ENCODE results near the gene MAF. TPM values are rescaled to one million over a fixed set of nuclear protein-coding genes. Genes with fewer than 3 reads are reported as not detected.

MAF gene
- polyA plus RNA-seq, 1 donor from 2014 or later: 2.1 TPM

DNA sequence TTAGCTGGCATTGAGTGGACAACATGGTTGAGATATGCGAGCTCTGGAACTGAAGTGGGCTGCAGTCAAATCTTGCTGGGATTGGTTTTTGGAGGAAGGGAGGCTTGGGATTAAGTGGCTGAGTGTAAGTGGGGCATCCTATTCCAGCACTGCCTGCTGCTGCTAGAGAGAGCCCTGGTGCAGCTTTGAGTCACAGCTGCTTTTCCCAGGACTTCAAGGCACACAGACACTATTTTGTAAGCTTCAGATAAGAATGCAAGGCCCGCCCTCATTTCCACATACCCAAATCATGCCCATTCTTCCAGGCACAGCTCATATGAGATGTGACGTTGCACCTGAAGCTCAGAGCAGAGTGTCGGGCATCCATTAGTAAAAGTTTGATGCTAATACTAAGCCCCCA, 10.2 kb upstream of the MAF start:
- Histone ChIP-seq H2AFZ (ENCODE audit: low read depth, low read length) (no peak overlapping the region), H3F3A (ENCODE audit: insufficient read depth, low read length, poor library complexity, severe bottlenecking) (no peaks in the 10 kb centered on the region), H3K4me3 (ENCODE audit: low read length) (no peak overlapping the region), H3K9me2 (ENCODE audit: insufficient read depth, low read length) (no peaks in the 10 kb centered on the region), H4K20me1 (ENCODE audit: insufficient read depth) (no peaks in the 10 kb centered on the region), H3K9ac (ENCODE audit: low read length) (no peak overlapping the region), H3K36me3 (ENCODE audit: insufficient read depth, low read length) (no peaks in the 10 kb centered on the region), H3K79me2 (replicated peaks; ENCODE audit: insufficient read depth, low read length) (no peaks in the 10 kb centered on the region), H3K27ac (ENCODE audit: low read length) (no peak overlapping the region), H3K4me2 (ENCODE audit: low read length) (no peak overlapping the region), H3K27me3 (ENCODE audit: insufficient read depth, low read depth, low read length) (no peaks in the 10 kb centered on the region), H3K9me3 (ENCODE audit: low read length) (no peaks in the 10 kb centered on the region)
- TF ChIP-seq TAF1 (IDR thresholded peaks at IDR 0.05; ENCODE audit: low read depth) (no peak), EP300 (conservative IDR thresholded peaks at IDR 0.05; ENCODE audit: poor library complexity, severe bottlenecking) (no peak), POLR2AphosphoS5 (IDR thresholded peaks at IDR 0.05) (no peak), RAD21 (conservative IDR thresholded peaks at IDR 0.05) (no peak), EZH2 (IDR thresholded peaks at IDR 0.05; ENCODE audit: borderline replicate concordance, insufficient read depth, low read length, poor library complexity, severe bottlenecking) (no peak), SMC3 (conservative IDR thresholded peaks at IDR 0.05; ENCODE audit: poor library complexity) (no peak), MXI1 (conservative IDR thresholded peaks at IDR 0.05; ENCODE audit: poor library complexity, severe bottlenecking) (no peak)
- TF ChIP-seq, protein P1, sequence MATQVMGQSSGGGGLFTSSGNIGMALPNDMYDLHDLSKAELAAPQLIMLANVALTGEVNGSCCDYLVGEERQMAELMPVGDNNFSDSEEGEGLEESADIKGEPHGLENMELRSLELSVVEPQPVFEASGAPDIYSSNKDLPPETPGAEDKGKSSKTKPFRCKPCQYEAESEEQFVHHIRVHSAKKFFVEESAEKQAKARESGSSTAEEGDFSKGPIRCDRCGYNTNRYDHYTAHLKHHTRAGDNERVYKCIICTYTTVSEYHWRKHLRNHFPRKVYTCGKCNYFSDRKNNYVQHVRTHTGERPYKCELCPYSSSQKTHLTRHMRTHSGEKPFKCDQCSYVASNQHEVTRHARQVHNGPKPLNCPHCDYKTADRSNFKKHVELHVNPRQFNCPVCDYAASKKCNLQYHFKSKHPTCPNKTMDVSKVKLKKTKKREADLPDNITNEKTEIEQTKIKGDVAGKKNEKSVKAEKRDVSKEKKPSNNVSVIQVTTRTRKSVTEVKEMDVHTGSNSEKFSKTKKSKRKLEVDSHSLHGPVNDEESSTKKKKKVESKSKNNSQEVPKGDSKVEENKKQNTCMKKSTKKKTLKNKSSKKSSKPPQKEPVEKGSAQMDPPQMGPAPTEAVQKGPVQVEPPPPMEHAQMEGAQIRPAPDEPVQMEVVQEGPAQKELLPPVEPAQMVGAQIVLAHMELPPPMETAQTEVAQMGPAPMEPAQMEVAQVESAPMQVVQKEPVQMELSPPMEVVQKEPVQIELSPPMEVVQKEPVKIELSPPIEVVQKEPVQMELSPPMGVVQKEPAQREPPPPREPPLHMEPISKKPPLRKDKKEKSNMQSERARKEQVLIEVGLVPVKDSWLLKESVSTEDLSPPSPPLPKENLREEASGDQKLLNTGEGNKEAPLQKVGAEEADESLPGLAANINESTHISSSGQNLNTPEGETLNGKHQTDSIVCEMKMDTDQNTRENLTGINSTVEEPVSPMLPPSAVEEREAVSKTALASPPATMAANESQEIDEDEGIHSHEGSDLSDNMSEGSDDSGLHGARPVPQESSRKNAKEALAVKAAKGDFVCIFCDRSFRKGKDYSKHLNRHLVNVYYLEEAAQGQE (IDR thresholded peaks at IDR 0.05; ENCODE audit: borderline replicate concordance): no peak
- TF ChIP-seq, protein P2, sequence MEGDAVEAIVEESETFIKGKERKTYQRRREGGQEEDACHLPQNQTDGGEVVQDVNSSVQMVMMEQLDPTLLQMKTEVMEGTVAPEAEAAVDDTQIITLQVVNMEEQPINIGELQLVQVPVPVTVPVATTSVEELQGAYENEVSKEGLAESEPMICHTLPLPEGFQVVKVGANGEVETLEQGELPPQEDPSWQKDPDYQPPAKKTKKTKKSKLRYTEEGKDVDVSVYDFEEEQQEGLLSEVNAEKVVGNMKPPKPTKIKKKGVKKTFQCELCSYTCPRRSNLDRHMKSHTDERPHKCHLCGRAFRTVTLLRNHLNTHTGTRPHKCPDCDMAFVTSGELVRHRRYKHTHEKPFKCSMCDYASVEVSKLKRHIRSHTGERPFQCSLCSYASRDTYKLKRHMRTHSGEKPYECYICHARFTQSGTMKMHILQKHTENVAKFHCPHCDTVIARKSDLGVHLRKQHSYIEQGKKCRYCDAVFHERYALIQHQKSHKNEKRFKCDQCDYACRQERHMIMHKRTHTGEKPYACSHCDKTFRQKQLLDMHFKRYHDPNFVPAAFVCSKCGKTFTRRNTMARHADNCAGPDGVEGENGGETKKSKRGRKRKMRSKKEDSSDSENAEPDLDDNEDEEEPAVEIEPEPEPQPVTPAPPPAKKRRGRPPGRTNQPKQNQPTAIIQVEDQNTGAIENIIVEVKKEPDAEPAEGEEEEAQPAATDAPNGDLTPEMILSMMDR (IDR thresholded peaks at IDR 0.05; ENCODE audit: poor library complexity, severe bottlenecking): no peak

DNA sequence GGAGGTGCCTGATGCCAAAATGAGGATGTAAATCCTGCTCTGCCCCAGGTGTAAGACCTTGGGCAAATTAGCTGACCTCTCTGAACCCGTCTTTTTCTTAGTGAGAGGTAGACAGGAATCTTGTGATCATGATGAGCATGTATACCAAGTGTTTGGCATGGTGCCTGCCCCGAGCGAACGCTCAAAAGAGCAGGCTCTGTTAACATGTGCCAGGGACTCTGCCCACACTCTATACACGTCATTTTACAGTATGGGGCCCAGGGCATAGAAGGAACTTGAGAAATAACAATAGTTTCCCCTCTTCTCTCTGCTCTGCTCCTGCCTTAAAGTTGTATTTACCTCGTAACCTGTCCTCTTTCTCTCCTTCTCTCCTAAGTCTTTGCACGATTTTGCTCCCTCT, 9.3 kb upstream of the MAF start:
- no peaks in the 10 kb centered on the region for H3K9me3 ChIP-seq (ENCODE audit: low read length)
- H3K4me3 ChIP-seq (ENCODE audit: low read length): no peak overlapping the region
- H3K9ac ChIP-seq (ENCODE audit: low read length): no peak overlapping the region
- no peaks in the 10 kb centered on the region for H3K79me2 ChIP-seq (replicated peaks; ENCODE audit: insufficient read depth, low read length)
- H2AFZ ChIP-seq (ENCODE audit: low read depth, low read length): no peak overlapping the region
- H3K4me2 ChIP-seq (ENCODE audit: low read length): no peak overlapping the region
- no peaks in the 10 kb centered on the region for H3F3A ChIP-seq (ENCODE audit: insufficient read depth, low read length, poor library complexity, severe bottlenecking)
- H3K27ac ChIP-seq (ENCODE audit: low read length): no peak overlapping the region
- no peaks in the 10 kb centered on the region for H4K20me1 ChIP-seq (ENCODE audit: insufficient read depth)
- H3K27me3 ChIP-seq (ENCODE audit: insufficient read depth, low read depth, low read length): no peaks in the 10 kb centered on the region
- no peaks in the 10 kb centered on the region for H3K9me2 ChIP-seq (ENCODE audit: insufficient read depth, low read length)
- no peaks in the 10 kb centered on the region for H3K36me3 ChIP-seq (ENCODE audit: insufficient read depth, low read length)
- TF ChIP-seq, protein P1 (IDR thresholded peaks at IDR 0.05; ENCODE audit: borderline replicate concordance): no peak
- TF ChIP-seq MXI1 (conservative IDR thresholded peaks at IDR 0.05; ENCODE audit: poor library complexity, severe bottlenecking) (no peak), RAD21 (conservative IDR thresholded peaks at IDR 0.05) (no peak), SMC3 (conservative IDR thresholded peaks at IDR 0.05; ENCODE audit: poor library complexity) (no peak), EZH2 (IDR thresholded peaks at IDR 0.05; ENCODE audit: borderline replicate concordance, insufficient read depth, low read length, poor library complexity, severe bottlenecking) (no peak), POLR2AphosphoS5 (IDR thresholded peaks at IDR 0.05) (no peak), TAF1 (IDR thresholded peaks at IDR 0.05; ENCODE audit: low read depth) (no peak)
- TF ChIP-seq, protein P2 (IDR thresholded peaks at IDR 0.05; ENCODE audit: poor library complexity, severe bottlenecking): no peak
